Ecto neural progenitor cell (in vitro differentiated cells): ENCODE data around the gene SLIT1.

Experiments
- DNase-seq: peaks from one replicate; pipeline ENCODE4 v3.0.0-alpha.2; 2018; ENCODE audit warnings: low spot score

SLIT1 gene

DNA sequence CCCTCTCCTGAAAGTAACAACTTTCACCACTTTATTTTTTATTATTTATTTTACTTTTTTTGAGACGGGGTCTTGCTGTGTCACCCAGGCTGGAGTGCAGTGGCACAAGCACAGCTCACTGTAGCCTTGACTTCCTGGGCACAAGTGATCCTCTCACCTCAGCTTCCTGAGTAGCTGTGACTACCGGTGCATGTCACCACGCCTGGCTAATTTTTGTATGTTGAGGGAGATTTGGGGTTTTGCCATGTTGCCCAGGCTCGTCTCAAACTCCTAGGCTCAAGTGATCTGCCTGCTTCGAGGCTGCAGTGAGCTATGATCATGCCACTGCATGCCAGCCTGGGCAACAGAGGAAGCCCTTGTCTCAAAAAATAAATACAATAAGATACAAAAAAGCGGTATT is 14.9 kb upstream of the SLIT1 start:
- DNase-seq, result no peak

DNA sequence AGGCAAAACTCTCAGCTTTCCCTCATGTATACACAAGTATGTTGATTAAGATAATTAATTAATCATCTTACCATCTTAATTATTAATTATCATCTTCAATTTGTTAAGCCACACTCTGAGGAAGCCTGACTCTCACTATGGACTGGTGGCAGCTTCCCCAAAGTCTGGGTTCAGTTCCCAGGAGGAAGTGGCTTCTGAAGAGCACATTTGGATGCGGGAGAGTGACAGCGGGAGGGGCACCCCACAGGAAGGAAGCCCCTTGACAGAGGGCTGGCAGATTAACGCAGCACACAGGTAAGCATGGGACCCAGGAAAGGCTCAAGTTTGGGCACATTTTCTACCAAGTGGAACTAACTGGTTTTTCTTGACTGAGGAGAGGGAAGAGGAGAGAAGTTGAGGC is 13.4 kb upstream of the SLIT1 start:
- no peak for DNase-seq

DNA sequence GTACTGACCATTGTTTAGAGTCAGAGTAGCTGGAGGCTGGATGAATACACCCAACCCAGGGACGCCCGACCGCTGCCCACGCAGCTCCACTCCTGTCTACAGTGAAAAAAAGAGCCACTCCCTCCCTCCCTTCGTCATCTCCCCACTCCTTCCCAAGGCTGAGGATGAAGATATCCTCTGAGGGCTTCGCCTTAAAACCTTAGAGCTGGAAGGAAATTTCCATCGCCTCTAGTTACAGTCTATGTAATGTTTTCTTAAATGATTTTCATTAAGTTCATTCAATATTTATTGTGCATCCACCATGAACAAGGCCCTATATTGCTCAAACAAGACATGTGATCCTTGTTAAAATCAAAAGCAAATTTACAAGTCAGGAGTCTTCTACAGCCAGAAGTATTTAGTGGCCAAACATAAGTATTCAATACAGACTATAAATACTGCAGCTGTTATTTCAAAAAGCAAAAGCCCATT is 11.3 kb upstream of the SLIT1 start:
- DNase-seq, result no peak

DNA sequence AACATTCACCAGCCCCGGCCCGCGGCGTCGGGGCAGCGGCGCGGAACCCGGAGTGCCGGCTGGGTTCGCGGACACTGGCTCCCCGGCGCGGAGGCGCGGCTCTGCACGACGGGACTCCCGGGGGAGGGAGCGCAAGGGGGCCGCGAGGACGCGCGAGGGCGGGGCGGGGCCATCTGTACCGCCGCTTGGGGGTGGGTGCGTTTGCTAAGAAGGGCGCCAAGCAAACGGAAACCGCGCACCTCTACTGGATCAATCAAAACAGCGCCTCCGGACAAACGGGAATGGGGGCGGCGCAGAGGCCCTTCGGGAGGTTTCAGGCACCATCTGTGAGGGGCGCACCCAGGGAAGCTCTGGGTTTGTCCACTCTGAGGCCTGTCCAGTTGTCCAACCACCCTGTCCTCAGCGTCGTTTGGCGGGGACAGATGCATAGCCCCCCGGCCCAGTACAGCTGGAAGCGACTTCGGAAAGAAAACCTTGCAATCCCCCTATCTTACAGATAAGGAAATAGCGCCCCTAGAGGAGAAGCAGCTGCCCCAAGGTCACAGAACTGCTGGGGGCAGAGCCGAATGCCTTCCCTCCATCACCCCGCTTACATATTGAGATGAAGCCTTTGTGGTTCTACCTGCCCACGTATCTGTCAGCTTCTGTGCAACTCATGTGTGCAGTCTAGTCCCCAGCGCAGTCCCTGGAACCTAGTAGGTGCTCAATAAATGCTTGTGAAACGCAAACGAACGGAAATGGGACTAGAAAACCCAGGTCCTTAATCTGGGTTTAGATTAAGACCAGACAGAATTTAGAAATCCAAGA is 10.7 kb upstream of the SLIT1 start:
- DNase-seq, result peak; percentile 77

DNA sequence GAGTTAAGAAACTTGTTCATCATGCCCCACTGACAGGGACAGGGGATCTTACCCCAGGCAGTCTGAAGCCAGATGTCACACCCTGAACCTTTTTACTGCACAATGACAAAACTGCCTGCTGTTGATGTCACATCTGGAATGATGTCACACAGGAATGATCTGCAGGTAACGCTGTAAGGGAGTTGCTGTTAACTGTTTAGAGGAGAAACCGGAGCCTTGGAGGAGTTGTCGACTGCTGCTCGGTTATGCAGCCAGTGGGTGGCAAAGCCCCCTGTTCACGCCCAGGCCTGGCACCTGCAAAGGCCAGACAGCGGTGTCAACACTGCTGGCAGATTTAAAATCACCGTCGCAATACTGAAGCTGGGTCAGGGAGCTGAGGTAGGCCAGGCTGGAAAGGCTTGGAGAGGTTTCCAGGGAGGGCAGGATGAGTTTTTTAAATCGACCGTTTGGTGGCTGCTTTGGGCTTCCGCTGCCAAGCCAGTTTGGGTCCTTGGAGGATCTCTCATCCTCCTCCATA is 10.0 kb upstream of the SLIT1 start:
- no peak for DNase-seq

DNA sequence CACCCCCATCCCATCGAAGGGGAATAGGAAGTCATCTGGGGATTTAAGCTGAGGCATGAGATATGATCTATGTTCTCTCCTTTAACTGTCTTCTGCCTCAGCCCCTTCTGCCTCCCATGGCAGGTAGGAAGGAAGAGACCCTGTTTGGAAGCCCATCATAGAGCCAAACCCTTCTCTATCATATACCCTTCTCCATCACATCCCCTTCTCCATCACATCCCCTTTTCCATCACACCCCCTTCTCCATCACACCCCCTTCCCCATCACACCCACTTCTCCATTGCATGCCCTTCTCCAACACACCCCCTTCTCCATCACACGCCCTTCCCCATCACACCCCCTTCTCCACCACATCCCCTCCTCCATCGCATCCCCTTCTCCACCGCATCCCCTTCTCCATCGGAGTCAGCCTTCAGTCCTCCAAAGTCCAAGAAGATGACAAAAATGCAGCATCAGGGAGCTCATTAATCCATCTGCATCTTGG is 7.2 kb upstream of the SLIT1 start:
- DNase-seq, result no peak

DNA sequence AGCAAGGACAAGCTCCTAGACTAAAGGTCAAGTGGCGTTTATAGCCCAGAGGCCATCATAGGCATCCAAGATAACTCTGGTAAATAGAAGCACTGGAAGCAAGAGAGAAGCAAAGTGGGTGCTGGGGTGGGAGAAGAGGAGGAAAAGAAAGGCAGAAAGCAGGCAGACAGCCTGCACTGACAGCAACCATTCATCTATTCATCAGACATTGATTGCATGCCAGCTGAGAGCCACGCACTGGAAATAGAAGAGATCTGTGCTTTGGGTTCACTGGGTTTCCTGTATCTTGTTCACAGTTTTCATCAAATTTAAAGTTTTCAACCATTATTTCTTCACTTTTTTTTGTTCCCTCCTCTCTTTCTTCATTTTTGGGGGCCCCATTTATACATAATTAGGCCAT is 4.7 kb upstream of the SLIT1 start:
- DNase-seq, result no peak

DNA sequence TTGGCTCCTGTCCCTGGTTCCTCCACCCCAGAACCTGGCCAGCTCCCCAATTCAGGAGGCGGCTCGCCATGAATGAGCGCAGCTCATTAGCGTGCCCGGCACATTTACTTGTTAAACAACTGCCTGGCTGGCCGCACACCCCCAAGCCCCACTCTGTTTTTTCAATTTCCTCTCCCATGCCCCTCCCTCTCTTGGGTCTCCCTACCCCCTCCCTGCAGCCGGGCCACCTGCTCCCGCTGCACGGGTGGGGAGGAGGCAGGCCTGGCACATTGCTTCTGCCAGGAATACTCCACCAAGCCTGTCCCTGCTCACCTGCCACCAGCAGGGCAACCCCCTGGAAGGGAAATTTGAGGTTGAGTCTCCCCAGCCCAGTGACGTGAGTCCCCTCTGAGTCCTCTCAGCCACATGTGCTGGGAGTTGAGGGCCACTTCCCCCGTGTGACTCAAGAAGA is 2.5 kb upstream of the SLIT1 start:
- DNase-seq, result no peak

DNA sequence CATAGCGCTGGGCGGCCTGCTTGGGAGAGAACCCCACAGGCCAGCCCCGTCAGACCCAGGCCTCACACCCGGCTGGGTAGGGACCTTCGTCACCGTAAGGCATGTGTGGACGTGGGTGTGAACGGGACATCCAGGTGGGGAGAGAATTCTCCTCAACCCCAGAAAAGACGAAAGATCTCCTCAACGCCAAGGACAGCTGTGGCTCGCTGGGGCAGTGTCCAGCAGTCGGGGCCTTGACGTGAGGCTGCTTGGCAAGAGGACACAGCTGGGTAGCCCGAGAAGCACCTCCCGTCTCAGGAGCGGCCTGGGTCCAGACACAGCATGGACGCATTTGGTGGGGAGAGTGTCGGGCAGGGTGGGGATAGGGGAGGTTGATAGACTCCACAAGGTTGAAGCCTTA is 1.2 kb upstream of the SLIT1 start:
- no peak for DNase-seq

DNA sequence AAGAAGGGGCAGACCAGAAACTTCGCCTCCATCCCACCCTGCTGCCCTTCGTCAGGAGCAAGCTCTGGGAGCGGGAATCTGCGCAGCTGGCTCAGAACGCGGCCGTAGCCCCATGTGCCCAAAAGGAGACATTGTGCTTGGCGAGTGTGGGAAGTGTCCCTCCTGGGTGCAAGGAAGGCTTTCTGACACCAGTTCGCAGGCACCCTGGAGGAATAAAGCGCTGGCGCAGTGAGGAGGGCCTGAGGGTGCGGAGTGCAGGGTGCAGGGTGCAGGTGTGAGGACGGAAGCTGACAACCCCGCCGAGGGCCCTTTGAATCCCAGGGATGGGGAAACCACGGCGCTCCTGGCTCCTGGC is 811 bp downstream of the SLIT1 start:
- DNase-seq, result no peak

DNA sequence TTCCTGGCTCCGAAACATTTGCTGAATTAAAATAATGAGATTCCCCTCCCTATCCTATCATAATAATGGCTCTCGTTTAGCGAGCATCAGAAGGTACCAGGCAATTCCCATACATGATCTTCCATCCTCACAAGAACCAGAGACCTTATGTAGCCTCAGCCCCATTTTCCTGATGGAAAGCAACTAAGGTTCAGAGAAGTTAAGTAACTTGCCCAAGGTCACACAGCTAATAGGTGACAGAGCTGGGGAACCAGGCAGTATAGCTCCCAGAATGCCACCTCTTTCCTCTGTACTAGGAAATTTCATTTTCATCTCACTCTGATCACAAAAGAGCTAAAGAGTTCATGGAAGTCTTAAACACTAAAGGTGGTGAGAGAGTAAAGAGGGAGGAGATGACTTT is 2.4 kb downstream of the SLIT1 start:
- DNase-seq, result no peak

DNA sequence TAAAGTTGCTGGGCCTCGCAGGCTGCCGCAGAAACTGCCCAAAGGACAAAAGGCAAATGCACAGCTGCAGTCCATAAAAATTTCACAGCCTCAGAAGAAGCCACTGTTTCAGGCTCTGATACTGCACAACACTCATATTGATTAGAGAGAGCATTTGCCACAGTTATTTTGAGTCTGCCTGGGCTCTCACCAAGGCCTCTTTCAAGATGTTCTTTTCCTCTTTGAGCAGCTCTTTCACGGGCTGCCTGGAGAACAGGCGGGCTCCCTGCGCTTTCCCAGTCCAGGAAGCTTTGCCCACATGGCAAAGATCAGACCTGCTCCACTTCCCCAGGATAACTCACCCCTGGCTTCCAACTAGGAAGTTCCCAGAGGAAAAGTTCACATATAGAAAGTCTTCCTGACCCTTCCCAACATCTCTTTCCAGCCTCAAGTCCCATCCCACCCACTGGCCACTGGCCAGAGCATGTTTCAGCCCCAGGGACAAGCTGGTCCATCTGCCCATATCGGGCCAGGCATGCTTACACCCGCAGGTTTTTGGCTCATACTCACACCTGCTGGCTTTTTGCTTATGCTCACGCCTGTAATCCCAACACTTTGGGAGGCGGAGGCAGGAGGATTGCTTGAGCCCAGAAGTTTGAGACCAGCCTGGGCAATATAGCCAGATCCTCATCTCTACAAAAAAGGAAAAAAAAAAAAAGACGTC is 3.3 kb downstream of the SLIT1 start:
- DNase-seq, result no peak

DNA sequence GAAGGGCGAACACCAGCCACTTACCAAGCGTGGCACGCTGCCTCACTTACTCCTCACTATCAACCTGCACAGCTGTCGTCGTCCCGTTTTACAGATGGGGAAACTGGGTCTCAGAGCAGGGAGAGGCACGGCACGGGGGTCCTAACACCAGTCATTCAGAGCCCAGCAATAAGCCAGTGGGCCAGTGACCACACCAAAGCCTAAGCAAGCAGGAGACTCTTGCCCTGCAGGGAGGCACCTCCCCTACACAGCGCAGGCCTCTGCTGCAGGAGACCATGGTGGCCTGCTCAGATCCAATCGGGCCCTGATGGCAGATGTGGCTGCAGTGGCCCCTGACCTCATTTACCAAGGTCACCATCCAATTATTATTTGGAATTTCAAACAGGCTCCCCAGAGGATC is 4.8 kb downstream of the SLIT1 start:
- DNase-seq, result no peak

DNA sequence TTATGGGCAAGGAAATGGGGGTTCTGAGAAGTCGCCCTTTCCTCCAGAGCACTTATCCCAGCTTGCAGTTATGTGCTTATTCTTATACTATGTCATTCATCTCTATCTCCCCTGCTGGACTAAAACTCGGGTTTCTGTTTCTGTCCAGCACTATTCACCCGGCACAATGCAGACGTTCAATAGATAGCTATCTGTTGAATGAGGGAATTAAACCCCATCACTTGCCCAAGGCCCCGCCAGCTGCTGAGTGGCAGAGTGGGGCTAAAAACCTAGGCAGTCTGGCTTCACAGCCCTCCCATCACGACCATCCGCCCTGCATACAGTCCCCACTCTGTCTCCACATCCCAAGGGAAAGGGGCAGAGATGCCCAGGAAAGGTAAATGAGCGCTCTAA is 5.4 kb downstream of the SLIT1 start:
- no peak for DNase-seq

DNA sequence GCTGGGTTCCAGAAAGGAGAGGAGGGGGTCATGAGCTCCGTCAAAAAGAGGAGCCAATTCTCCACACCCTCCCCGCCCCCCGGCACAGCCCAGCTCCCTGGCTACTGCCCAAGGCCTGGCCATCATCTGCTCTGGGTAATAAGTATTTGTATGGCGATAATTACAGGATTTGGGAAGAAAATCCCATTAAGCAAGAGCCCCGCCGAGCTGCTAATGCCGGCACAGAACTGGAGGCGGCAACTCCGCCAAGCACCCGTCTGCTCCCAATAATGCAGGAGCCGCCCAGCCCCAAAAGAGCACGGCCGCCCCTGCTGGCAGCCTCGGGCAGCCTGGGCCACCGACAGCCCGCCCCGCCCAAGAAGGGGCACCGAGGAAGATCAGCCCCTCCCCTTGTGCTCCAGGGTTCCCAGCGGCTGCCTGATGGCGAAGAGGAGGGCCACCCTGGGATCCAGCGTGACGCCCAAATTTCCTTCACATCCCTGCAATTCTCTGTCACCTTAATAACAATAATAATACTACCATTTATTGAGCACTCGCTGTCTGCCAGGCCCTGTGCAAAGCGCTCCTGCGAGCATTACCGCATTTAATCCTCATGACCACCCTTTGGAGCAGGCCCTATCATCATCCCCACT is 5.9 kb downstream of the SLIT1 start:
- DNase-seq, result peak; percentile 89

DNA sequence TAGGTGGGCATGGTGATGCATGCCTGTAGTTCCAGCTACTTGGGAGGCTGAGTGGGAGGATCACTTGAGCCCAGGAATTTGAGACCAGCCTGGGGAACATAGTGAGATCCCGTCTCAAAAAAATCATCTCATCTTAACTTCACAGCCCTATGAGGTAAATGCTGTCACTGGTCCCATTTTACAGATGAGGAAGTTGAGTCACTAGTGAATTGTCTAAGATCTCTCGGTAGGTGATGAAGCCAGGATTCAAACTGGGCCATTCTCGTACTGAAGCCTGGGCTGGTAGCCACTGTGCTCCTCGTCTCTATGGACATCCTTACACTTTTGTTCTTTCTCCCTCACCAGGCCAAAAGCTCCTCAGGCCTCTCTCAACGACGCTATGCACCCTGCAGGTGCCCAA is 6.4 kb downstream of the SLIT1 start:
- DNase-seq, result no peak

DNA sequence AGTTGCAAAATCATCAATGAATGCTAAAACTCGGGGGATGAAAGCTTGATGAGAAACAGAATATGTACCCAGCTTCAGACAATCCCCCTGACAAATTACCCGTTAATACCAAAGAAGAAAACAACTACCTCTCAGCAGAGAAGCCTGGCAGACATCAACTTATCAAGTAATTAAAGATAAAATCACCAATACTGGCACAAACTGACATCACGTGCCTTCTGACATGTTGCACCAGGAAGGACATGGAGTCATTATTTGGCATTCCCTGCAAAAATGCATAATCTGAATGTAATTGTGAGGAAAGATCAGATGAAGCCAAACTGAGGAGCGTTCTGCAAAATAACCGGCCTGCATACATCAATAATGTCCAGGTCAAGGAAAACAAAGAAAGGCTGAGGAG is 7.7 kb downstream of the SLIT1 start:
- no peak for DNase-seq

DNA sequence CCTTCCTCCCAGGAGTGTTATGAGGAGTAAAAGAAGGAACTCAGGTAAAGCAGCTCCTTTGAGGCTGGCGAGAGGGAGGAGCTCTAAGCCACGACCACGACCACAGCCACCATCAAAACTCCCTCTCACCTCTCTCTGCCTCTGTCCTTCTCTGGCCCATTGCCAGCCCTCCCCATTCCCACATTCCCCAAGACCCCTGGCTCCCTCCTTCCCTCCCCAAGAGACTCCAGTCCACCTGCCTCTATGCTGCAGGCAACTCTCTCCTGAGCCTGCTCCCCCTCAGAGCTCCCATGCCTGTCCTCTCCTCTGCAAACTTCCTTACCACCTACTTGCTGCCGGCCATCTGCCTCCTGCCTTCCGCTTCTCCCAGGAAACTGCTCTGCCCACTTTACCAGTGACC is 9.5 kb downstream of the SLIT1 start:
- DNase-seq, result no peak

DNA sequence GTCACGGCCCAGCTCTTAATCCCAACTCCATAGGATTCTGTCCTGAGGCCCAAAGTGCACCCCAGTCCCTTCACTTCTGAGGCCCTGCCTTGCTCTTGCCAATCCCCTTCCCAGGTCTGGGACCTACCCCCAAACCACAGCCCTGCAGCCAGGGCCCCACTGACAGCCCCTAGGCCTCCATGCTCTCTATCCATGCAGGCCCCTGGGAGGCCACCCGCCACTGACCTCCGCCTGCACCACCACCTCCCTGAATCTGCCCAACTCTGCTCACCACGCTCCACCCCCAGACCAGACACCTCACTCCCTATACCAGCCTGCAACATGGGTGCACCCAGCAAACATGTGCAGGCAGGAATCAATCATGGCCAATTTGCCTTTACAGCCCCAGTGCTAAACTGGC is 10.2 kb downstream of the SLIT1 start:
- no peak for DNase-seq

DNA sequence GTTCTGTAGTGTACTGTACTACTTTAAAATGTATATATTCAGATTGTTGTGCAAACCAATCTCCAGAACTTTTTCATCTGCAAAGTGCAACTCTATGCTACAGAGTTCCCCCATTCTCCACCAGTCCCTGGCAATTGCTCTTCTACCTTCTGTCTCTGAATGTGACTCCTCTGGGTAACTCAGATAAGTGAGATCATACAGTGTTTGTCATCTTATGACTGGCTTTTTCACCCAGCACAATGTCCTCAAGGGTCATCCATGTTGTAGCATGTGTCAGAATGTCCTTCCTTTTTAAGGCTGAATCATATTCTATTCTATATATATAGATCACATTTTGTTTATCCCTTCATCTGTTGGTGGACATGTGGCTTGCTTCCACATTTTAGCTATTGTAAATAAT is 10.8 kb downstream of the SLIT1 start:
- DNase-seq, result no peak

DNA sequence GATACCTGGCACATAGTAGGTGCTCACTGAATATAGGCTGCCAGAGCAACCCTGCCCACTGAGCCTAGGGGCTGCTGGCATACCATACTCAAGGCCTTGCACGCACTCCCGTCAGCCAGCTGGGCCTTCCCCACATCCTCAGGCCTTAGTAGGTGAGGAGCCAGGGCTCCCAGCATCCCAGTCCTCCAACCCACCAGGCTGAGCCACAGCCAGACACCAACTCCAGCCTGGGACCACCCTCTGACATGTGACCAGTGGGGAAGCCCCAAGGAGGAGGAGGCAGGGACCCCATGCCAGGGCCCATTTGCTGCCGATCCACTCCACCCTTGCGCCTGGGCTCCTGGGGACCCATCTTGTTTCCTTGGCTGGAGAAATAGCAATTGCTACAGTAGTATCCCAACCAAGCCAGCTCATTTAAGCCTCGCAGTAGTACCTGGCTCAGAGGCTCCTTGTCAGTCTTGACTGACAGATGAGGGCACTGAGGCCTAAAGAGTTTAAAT is 11.4 kb downstream of the SLIT1 start:
- DNase-seq, result no peak

DNA sequence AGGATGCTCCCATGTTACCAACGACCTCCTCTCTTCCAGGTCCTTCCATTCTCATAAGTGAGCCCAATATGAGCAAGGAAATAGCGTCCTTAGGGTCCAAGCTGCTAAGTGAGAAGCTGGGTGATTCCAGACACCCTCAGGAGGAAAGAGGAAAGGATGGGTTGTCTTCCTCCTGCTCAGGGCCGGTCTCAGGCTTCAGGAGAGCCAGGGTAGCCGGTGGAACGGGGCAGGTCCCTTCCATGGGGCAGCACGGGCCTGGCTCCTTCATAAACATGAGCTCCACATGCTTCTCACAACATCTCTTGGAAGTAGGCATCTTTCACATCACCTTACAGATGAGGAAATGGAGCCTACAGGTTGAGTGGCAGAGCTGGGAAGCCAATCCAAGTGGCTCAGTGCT is 12.7 kb downstream of the SLIT1 start:
- DNase-seq, result no peak

DNA sequence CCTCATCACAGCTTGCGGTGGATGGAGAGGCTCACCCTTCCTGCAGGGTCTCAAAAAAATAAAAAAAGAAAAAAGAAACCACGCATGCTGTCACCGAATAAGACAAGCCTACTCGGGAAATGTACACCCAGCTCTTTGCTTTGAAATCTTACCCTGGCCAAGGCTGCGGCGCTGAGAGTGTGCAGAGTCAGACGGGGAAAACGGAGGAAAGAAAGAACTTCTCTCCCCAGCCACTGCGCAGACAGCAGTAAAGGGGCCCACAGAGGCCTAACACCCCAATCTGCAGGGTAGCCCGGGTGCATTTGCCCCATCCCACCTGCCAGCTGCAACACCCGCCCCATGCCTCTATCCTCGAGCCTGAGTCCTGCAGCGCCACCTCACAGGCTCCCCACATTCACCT is 14.8 kb downstream of the SLIT1 start:
- no peak for DNase-seq
